Umbilical cord (tissue), 2 donors: ENCODE measurements around the gene PLPP4. TPM values are rescaled to one million over a fixed set of nuclear protein-coding genes. Genes with fewer than 3 reads are reported as not detected.

Source experiments
- DNase-seq: peaks from one replicate; pipeline ENCODE4 v3.0.0-alpha.2; 2015; ENCODE audit warnings: low spot score
- total RNA-seq: library from RNA; depleted of rRNA; stranded (reverse); fragments of >200 nt; gene quantifications from one replicate; pipeline ENCODE4 v1.2.3, GENCODE V29; 2014; ENCODE audit warnings: low replicate concordance; ENCODE audit not compliant: insufficient read depth

PLPP4 gene
- total RNA-seq, 1 donor from 2014 or later: 1.9 TPM

DNA sequence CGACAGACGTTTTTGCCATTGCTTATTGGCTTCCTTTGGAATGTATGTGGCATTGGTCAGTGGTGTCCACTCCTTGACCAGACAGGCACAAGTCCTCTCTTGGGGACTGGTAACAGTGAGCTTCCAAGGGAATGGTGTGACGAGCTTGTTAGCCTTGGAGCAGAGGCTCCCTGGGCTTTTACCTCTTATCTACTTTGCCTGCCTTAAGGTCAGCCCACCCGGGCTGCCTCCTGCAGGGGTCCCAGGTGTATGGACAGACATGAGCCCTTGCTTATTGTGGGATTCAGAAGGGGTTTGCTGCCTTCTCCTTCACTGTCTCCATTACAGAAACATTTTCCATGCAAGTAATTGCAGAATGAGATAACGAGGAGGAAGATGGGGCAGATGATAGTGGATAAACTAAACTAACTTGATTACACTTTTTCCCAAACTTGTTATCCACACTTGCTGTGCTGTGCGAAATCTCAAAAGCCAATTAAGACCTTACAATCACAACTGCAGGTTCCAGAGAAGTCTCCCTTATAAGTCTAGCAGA is 29.7 kb downstream of the PLPP4 start:
- no peak for DNase-seq

GRCh38 chr10:120490288-120490687 is 33.3 kb downstream of the PLPP4 start:
- DNase-seq: no peak

DNA sequence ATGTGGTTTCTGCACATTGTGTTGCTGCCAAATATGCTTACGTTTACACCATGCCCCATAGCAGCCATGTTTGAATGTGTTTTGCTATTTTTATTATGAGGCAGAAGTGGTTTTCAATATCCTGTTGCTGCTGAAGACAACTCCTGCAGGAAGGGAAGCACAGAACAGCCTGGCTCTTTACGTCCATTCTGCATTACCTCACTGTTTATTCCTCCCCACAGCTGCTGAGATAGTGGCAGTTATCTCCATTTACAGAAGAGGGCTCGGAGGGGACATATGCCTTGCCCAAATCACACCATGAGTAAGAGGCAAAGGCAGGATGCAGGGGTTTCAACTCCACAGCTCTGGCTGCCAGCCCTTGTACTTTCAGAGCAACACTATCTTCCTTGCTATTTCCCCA is 35.3 kb downstream of the PLPP4 start:
- peak; percentile 6 for DNase-seq

DNA sequence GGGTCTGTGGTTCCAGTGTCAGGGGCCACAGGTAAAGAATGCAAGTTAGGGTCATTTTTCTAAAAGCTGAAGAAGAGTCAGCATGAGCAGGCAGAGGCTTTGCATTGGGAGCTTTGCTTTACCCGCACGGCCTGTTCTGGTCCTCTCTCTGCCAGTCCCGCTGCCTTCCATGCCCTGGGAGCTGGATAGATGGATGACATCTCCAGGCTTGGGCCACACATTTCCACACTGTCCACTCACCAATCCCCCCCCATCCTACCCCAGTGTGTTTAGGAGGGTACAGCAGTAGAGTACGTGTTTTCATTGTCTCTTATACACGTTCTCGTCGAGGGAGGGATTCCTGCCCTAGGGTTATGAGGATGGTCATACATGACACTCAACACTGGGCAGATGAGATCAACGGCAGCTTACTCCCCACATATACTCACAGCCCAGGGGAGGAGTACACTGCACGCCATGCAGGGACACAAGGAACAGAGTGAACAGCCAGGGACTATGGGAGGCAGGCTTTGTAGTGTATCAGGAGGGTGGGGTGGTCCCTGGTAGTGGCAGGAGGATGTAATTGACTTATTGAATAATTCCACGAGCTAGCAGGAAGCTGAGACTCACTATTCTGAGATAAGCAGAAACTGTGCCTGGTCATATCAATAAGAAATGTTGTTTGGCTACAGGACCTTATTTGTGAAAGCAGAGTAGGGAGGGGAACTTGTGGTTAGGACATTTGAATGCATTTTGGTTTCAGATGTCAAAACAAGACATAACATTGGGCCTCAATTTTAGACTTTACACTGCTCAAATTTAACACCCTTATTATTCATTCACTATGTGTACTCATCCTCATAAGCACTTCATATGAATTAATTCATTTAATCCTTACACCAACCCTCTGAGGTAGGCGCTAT is 36.6 kb downstream of the PLPP4 start:
- DNase-seq: no peak

GRCh38 chr10:120494313-120494710 is 37.3 kb downstream of the PLPP4 start:
- no peak for DNase-seq

- DNase-seq: no peak
Measured at GRCh38 chr10:120495226-120496009, 38.4 kb downstream of the PLPP4 start.

DNA sequence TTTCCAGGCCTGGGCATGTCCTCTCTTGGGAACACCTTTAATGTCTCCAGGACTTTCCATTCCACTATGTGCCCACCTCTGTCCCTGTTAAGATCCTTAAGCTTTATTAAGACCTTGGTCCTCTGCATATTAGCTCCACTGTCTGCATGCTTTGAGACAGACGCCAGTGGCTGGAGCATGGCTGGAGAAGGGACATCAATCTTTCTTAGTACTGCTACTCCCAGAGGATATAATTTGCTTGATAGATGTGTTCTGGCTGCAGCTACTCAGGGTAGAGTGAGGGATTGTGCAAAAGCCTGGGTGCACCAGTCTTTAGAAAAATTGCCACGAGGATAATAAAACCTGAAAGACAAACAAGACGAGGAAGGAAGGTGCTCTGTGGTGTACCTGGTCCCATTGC is 42.9 kb downstream of the PLPP4 start:
- no peak for DNase-seq

GRCh38 chr10:120503689-120504088 is 46.7 kb downstream of the PLPP4 start:
- DNase-seq: peak; percentile 78

DNA sequence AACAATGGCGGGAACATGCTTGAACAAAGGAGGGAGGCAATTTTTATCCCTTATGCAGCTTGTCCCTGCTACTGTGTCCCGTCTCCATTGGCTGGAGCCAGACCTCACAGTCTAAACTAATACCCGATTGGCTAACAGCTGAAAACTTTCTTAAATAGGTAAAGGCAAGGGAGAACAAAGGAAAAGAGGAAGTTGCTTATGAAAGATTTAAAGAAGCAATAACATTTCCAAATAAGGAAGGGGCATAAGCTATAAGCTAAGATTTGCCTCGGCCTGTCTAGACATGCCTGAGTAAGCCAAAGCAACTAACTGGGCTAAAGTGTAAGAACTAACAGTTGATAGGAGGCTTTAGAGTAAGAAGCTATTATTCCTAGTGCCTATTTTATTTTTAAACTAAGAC is 47.2 kb downstream of the PLPP4 start:
- DNase-seq: peak; percentile 62

DNA sequence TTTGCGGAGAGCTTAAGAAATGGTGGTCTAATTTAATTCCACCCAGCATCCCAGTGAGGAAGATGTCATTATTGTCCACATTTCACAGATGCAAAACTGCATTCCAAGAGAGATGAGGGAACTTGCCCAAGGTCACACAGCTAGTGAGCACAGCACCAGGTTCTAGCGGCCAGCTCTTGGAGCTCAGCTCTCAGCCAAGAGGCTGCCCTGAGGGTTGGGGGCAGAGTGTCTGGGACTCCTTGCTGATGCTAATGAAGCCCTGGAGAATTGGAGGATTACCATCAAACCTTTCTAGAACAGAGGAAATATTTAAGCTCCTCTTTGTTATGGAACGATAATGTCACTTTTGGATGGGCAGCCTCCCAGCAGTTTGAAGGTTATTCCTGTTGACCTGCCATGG is 48.0 kb downstream of the PLPP4 start:
- DNase-seq: no peak

- no peak for DNase-seq
Measured at GRCh38 chr10:120505866-120506265, 48.8 kb downstream of the PLPP4 start.

GRCh38 chr10:120506674-120507073 is 49.6 kb downstream of the PLPP4 start:
- DNase-seq: no peak

- DNase-seq: no peak
Measured at GRCh38 chr10:120507175-120507574, 50.1 kb downstream of the PLPP4 start.

- no peak for DNase-seq
Measured at GRCh38 chr10:120507651-120508050, 50.6 kb downstream of the PLPP4 start.

- DNase-seq: no peak
Measured at GRCh38 chr10:120508393-120508792, 51.4 kb downstream of the PLPP4 start.

- no peak for DNase-seq
Measured at GRCh38 chr10:120508966-120509365, 51.9 kb downstream of the PLPP4 start.

DNA sequence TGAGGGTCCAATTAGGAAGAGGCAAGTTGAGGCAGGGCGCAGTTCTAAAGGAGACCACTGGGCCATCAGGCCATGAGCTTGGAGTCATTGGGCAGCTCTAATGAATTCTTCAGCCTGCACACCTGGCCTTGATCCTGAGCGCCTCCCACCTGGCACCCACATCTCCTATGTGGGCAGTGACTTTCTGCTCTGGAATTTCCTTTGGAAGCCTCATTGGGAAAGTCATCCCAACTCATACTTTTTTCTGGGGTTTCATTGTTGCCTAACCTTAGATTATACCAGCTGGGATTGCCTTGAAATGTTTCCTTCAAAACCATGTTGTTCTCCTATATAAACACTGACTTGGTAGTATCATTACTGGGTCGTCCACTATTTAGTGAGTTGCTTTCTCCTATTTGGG is 54.1 kb downstream of the PLPP4 start:
- DNase-seq: no peak

DNA sequence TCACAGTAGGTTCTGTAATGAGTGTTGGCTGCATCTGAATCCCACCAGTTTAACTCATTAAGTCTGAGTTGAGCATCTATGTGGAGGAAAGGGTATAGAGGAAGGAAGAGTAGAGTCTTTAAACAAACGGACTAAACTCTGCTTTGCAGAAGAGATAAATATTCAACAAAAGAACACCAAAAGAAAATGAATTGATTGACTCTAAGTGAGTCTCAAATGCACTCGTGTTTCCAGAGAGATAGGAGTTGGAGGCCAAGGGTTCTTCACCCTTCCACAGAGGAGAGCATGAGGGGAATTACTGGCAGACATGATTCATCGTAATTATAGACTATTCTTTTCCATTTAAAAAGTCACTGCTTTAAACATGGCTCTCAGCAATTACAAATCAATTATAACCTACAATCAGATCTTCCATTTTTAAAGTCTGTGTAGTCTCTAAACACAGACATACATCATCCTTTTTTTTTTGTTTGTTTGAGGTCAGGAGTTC is 56.3 kb downstream of the PLPP4 start:
- no peak for DNase-seq

- peak; percentile 77 for DNase-seq
Measured at GRCh38 chr10:120514035-120514620, 57.1 kb downstream of the PLPP4 start.

- DNase-seq: no peak
Measured at GRCh38 chr10:120514959-120515358, 57.9 kb downstream of the PLPP4 start.

- no peak for DNase-seq
Measured at GRCh38 chr10:120515741-120516140, 58.7 kb downstream of the PLPP4 start.

- no peak for DNase-seq
Measured at GRCh38 chr10:120516426-120516825, 59.4 kb downstream of the PLPP4 start.
